ENCODE results near the gene SIRPG. TPM values are rescaled to one million over a fixed set of nuclear protein-coding genes. Genes with fewer than 3 reads are reported as not detected.

Gene SIRPG
- polyA plus RNA-seq, 1 of the 3 experiments (the other 2 are of a cell fraction) = not detected

DNA sequence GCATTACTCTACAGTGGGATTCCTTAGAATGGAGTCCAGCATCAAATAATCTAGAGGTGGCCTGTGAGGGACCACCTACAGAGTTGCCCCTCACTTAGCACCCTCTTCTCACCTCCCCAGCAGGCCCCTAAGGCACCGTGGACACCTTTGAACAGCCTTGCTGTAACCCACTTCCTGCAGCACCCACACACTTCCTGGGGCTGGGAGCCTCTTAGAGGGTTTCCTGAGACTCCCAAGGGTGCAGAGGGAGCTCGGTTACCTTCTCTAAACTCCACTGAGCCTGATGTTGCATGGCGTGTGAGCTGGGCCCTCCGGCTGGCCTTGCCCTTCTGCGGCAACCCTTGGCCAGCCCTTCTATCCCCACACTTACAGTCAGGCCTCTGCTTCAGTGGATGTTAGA lies 7.3 kb upstream of the SIRPG start:
- no peaks in the 10 kb centered on the region for H4K20me1 ChIP-seq (ENCODE audit: insufficient read depth)
- H3K79me2 ChIP-seq (ENCODE audit: insufficient read depth) = no peaks in the 10 kb centered on the region
- no peak for DNase-seq
- no peak overlapping the region for H3K27ac ChIP-seq (ENCODE audit: low read depth in 2 of 2, low read length in 1 of 2)
- no peak overlapping the region for H3K4me3 ChIP-seq (ENCODE audit: low read depth in 2 of 2, low read length in 1 of 2)
- H3K27me3 ChIP-seq (ENCODE audit: insufficient read depth) = no peaks in the 10 kb centered on the region
- POLR2A ChIA-PET = interaction anchor here (0.5 kb wide), 1 partner anchor 889 kb away, joined by 3 read pairs; no protein-coding TSS in a partner anchor
- 59% methylated on average over 5 of the region's 5 CpGs for WGBS (ENCODE audit: low lambda C conversion rate)
- no peak overlapping the region for H3K9ac ChIP-seq
- TF ChIP-seq RXRA (IDR thresholded peaks at IDR 0.05; ENCODE audit: borderline replicate concordance, low read depth) = no peak
- TF ChIP-seq, protein P1, sequence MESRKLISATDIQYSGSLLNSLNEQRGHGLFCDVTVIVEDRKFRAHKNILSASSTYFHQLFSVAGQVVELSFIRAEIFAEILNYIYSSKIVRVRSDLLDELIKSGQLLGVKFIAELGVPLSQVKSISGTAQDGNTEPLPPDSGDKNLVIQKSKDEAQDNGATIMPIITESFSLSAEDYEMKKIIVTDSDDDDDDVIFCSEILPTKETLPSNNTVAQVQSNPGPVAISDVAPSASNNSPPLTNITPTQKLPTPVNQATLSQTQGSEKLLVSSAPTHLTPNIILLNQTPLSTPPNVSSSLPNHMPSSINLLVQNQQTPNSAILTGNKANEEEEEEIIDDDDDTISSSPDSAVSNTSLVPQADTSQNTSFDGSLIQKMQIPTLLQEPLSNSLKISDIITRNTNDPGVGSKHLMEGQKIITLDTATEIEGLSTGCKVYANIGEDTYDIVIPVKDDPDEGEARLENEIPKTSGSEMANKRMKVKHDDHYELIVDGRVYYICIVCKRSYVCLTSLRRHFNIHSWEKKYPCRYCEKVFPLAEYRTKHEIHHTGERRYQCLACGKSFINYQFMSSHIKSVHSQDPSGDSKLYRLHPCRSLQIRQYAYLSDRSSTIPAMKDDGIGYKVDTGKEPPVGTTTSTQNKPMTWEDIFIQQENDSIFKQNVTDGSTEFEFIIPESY (IDR thresholded peaks at IDR 0.05; ENCODE audit: borderline replicate concordance, low read depth) = no peak
- TF ChIP-seq, protein P2, sequence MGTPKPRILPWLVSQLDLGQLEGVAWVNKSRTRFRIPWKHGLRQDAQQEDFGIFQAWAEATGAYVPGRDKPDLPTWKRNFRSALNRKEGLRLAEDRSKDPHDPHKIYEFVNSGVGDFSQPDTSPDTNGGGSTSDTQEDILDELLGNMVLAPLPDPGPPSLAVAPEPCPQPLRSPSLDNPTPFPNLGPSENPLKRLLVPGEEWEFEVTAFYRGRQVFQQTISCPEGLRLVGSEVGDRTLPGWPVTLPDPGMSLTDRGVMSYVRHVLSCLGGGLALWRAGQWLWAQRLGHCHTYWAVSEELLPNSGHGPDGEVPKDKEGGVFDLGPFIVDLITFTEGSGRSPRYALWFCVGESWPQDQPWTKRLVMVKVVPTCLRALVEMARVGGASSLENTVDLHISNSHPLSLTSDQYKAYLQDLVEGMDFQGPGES (IDR thresholded peaks at IDR 0.05; ENCODE audit: low read depth, low read length) = no peak
- no peak for TF ChIP-seq JUND (IDR thresholded peaks at IDR 0.05)
- no peak for TF ChIP-seq RCOR1 (IDR thresholded peaks at IDR 0.05; ENCODE audit: low read length)
- no peak for TF ChIP-seq NRF1 (IDR thresholded peaks at IDR 0.05; ENCODE audit: low read depth, low read length)
- TF ChIP-seq GABPA (IDR thresholded peaks at IDR 0.05; ENCODE audit: low read depth) = no peak
- no peak for TF ChIP-seq MEF2A (IDR thresholded peaks at IDR 0.05; ENCODE audit: borderline replicate concordance, low read depth)
- TF ChIP-seq SIN3A (IDR thresholded peaks at IDR 0.05; ENCODE audit: borderline replicate concordance, low read depth, low read length) = no peak
- no peak for TF ChIP-seq SMC3 (IDR thresholded peaks at IDR 0.05; ENCODE audit: low read depth, low read length)
- no peak for TF ChIP-seq EZH2phosphoT487 (IDR thresholded peaks at IDR 0.05; ENCODE audit: borderline replicate concordance, low read depth)
- TF ChIP-seq, protein P3, sequence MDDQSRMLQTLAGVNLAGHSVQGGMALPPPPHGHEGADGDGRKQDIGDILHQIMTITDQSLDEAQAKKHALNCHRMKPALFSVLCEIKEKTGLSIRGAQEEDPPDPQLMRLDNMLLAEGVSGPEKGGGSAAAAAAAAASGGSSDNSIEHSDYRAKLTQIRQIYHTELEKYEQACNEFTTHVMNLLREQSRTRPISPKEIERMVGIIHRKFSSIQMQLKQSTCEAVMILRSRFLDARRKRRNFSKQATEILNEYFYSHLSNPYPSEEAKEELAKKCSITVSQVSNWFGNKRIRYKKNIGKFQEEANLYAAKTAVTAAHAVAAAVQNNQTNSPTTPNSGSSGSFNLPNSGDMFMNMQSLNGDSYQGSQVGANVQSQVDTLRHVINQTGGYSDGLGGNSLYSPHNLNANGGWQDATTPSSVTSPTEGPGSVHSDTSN (IDR thresholded peaks at IDR 0.05) = no peak
- TF ChIP-seq, protein P4, sequence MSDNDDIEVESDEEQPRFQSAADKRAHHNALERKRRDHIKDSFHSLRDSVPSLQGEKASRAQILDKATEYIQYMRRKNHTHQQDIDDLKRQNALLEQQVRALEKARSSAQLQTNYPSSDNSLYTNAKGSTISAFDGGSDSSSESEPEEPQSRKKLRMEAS (IDR thresholded peaks at IDR 0.05; ENCODE audit: low read depth) = no peak
- no peak for TF ChIP-seq POLR2AphosphoS5 (IDR thresholded peaks at IDR 0.05; ENCODE audit: low read depth, low read length)
- no peak for TF ChIP-seq FOXM1 (IDR thresholded peaks at IDR 0.05; ENCODE audit: low read depth)
- no peak for TF ChIP-seq RFX5 (IDR thresholded peaks at IDR 0.05; ENCODE audit: low read length)
- TF ChIP-seq, protein P5, sequence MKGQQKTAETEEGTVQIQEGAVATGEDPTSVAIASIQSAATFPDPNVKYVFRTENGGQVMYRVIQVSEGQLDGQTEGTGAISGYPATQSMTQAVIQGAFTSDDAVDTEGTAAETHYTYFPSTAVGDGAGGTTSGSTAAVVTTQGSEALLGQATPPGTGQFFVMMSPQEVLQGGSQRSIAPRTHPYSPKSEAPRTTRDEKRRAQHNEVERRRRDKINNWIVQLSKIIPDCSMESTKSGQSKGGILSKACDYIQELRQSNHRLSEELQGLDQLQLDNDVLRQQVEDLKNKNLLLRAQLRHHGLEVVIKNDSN (IDR thresholded peaks at IDR 0.05; ENCODE audit: borderline replicate concordance, low read depth) = no peak
- H3K4me2 ChIP-seq = no peak overlapping the region
- CTCF ChIA-PET = interaction anchor here (1.0 to 1.3 kb wide), 2 partner anchors 10 to 156 kb away, joined by 3 read pairs; no protein-coding TSS in a partner anchor
- H3K4me1 ChIP-seq (ENCODE audit: control insufficient read depth in 1 of 2, insufficient read depth in 2 of 2, low read depth in 1 of 2, low read length in 1 of 2) = no peaks in the 10 kb centered on the region; a peak in 1 of 4 replicates
- no peaks in the 10 kb centered on the region for H3K9me3 ChIP-seq
- no peaks in the 10 kb centered on the region for H3K9me2 ChIP-seq
- no peaks in the 10 kb centered on the region for H3F3A ChIP-seq (replicated peaks; ENCODE audit: insufficient read depth)
- no peak overlapping the region for H2AFZ ChIP-seq (ENCODE audit: low read depth)
- no peaks in the 10 kb centered on the region for H3K36me3 ChIP-seq (replicated peaks in 1 of 2; ENCODE audit: control insufficient read depth in 1 of 2, insufficient read depth in 2 of 2, low read length in 1 of 2)
